HG02623 (cell line): Measurements from ENCODE around the gene SDK1.

Source experiments
- ATAC-seq: cut with Tn5 transposase; IDR thresholded peaks from one replicate; pipeline ENCODE4 v1.9.1; 2021; ENCODE audit warnings: moderate library complexity; ENCODE audit not compliant: unreplicated experiment

The SDK1 gene

GRCh38 chr7:4006687-4007086 is 705.6 kb downstream of the SDK1 start:
- no peak for ATAC-seq

DNA sequence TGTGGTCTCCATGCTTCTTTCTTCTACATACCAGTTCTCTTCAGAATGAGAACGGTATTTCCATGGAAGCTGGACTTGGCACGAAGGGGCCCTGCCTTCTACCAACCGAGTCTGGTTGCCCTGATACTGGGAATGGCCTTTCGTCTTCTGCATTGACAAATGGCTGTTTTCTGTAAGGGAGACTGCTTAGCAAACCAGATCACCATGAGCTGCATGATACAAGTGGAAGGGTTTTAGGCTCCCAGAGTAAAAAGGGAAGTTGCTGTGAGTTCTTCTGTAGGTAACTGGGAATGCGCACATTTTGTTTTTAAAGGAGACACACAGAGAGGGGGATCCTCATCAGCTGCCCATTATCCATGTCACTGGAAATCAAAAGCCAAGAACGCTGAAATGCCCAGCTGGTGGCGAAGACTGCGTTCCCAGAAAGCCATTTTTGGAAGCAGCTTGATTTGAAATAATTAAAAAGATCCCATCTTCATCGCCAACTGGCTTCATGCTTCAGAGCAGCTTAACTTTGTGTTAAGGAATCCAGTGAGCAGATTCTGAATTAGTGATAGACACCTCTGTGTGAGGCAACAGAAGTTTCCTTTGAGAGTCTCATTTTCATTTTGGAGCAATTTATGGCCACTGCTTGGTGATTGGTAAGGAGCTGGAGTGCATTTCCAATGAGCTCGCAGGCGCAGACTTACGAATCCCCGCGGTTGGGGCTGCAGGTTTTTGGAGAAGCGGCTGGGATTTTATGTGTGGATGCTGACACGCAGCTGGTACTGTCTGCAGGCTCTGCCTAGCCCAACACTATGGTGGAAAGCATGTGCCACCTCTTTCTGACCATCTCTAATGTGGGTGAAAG is 708.4 kb downstream of the SDK1 start:
- ATAC-seq = no peak

GRCh38 chr7:4010061-4010605 is 709.1 kb downstream of the SDK1 start:
- no peak for ATAC-seq

- no peak for ATAC-seq
Observed at GRCh38 chr7:4010923-4011656, 710.0 kb downstream of the SDK1 start.

DNA sequence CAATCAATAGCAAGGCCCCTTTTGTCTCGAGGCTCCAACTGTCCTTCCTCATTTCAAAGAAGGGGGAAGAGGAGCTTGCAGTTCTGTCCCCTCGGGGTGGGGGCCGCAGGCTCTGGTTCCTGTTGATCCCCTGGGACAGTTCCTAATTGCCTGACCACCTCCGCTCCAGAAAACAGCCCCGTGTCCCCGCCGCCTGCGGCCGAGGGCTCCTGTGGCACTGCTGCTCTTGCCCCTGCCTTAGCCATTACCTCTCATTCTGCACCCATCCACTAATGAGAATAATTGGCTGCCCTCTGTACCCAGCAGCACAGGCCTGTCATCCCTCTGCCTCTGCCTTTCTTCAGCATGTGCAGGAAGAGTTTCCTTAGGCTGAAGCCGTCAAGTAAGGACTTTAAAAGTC is 712.7 kb downstream of the SDK1 start:
- ATAC-seq = no peak

- no peak for ATAC-seq
Observed at GRCh38 chr7:4014346-4015050, 713.4 kb downstream of the SDK1 start.

DNA sequence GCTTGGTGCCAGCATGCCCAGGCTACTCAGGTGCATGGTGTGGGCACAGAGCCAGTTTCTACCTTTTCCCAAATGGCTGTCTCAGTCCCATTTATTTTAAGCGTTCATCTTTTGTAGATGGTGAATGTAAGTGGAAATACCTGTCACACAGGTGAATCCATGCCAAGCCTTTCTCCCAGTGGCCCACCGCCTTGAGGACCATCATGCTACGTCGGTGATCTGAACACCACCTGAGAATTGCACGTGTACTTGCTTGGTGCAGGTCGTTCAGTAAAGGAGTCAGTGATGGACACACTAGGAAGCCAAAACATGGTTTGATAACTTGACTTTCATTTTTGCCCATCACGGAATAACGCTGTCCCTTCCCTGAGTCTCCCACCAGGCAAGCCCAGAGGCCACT is 714.3 kb downstream of the SDK1 start:
- ATAC-seq = no peak

- no peak for ATAC-seq
Observed at GRCh38 chr7:4015996-4016395, 714.9 kb downstream of the SDK1 start.

DNA sequence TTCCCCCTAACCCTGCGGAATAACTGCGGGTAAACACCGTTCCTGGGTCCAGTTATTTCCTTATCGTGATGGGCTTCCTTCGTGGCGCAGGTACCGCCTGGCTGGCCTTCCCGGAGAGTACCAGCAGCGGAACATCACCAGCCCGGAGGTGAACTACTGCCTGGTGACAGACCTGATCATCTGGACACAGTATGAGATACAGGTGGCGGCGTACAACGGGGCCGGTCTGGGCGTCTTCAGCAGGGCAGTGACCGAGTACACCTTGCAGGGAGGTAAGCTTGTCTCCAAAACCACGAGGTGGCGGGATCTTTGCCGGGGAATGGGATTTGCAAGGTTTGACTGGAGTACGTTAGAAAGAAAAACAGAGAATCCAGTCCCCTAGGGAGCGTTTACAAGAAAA is 716.0 kb downstream of the SDK1 start:
- no peak for ATAC-seq

GRCh38 chr7:4017785-4018184 is 716.7 kb downstream of the SDK1 start:
- no peak for ATAC-seq

- no peak for ATAC-seq
Observed at GRCh38 chr7:4018601-4019316, 717.7 kb downstream of the SDK1 start.

GRCh38 chr7:4020086-4020485 is 719.0 kb downstream of the SDK1 start:
- ATAC-seq = no peak

GRCh38 chr7:4021413-4021812 is 720.4 kb downstream of the SDK1 start:
- ATAC-seq = no peak

GRCh38 chr7:4022265-4022664 is 721.2 kb downstream of the SDK1 start:
- ATAC-seq = no peak

GRCh38 chr7:4023502-4023901 is 722.5 kb downstream of the SDK1 start:
- no peak for ATAC-seq

DNA sequence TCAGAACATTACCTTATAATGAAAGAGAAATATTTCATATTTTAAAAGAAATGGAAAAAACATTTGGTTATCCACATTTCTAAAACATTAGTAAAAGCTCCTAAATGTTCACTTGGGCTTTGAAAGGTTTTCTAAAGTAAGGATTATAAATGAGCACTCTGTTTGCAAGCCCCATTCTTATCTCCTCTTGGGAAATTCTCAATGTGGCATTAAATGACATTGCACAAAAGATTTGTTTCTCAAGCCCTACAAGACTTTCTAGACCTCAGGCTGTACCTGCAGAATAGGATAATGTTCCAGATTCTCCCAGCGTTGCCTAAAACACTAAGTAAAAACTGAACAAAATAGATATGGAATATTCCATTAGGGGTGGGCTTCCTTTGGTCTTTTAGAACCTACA is 723.1 kb downstream of the SDK1 start:
- no peak for ATAC-seq

DNA sequence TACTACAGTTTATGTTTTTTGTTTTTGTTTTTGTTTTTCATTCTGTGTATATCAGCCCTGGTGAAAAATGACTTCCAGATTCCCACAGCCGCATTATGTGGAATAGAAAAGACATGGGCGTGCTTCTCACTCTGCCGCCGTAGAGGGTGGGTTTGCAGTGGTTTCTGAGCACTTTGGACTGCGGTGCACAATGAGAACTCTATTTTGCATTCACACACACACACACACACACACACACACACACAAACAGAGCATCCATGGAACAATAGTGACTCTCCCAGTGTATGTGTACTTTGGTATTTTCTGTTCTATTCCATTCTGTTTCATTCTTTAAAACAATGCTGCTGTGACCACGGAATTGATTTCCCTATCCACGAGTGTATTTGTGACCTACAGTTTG is 723.8 kb downstream of the SDK1 start:
- ATAC-seq = no peak

DNA sequence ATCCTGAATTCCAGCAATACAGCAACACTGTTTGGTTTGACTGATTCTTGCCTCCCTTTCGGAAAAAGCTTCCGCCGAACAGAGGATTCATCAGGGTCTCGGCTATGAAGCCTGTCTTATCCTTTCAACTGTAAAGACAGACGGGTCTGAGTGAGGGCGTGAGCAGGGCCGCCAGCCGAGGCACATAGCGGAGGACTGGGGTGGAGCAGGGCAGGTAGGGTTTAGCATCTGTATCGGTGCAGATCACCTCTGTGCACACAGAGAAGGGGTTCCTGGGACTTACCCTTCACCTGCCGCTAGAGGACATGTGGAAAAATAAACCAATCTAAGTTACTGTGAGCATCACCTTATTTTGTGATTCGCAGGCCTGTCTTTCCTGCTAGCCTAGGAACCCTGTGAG is 724.2 kb downstream of the SDK1 start:
- ATAC-seq = no peak

DNA sequence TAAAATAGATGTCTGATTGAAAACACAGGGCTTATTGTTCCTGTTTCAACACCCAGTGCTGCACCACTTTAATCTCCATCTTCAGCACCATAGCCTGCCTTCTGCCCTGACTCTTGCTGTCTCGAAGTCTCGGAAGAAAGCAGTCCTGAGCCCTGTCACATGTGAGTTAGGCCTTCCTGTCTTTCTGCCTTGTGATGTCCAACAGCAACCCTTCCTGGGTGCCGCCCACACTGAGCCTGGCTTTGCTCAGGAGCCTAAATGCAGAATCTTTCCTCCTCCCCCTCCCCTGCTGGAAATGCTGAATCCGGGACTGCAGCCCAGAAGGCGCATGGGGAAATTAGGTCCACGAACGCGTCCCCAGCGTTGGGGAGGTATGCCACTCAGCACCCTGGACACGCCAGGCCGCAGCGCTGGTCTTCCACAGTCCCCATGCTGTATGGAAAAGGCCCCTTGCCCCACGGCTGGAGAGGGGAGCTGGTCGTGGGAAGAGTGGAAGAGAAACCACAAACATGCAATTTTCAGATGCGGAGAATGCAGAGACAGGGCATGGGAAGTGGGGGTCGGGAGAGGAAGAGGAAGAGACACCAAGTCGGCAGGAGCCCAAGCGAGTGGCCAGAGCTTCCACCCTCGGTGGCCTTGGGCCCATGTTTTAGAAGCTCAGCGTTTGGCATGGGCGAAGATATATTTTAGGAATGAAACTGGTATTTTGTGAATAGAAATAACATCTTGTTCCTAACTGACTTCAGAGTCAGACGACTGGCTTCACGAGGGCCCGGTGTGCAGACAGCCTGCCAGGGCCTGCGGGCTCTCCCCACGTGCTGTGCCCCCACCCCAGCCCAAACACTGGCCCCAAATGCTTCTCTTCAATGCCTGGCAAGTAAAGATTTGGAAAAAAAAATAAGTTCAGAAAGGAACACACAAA is 724.9 kb downstream of the SDK1 start:
- no peak for ATAC-seq
